Naive thymus-derived CD8-positive, alpha-beta T cell (primary cell): Measurements from ENCODE around the gene PBX4. TPM values are rescaled to one million over a fixed set of nuclear protein-coding genes. Genes with fewer than 3 reads are reported as not detected.

ENCODE experiments used
- ATAC-seq, 2 donors: fragments of 150-1000 bp; cut with Tn5 transposase in 1 of 2; sonication (Bioruptor Pico), chemical (Tn5 transposase) in 1 of 2; 1 replicate in 1 of 2; 2 replicates in 1 of 2; pipeline ENCODE4 v1.10.0; 2021; ENCODE audit warnings: mild to moderate bottlenecking in 2 of 2, moderate library complexity in 2 of 2
- POLR2A ChIA-PET: fragments of 350-600 bp; sonication (Branson Sonifier 250); formaldehyde crosslinking; loops from one replicate; lab custom pipeline; 2021; ENCODE audit warnings: antibody characterized with exemption; lab: Charles Lee
- DNase-seq, 10 donors: peaks; one replicate each; pipeline versions ENCODE4 v3.0.0 to v3.0.0-alpha.2; 2020 to 2022
- H3K27ac Mint-ChIP-seq, 10 donors: one replicate each; pipeline ENCODE4 v1.8.0; 2020 to 2022; ENCODE audit warnings: mild to moderate bottlenecking in 10 of 10, mixed read lengths in 10 of 10, moderate library complexity in 4 of 10, inconsistent platforms in 1 of 10
- H3K27me3 Mint-ChIP-seq, 5 donors: one replicate each; pipeline ENCODE4 v1.8.0; 2021 to 2022; ENCODE audit warnings: mixed read lengths in 5 of 5
- H3K36me3 Mint-ChIP-seq, 3 donors: one replicate each; pipeline ENCODE4 v1.8.0; 2020 to 2022; ENCODE audit warnings: mixed read lengths in 3 of 3, mild to moderate bottlenecking in 2 of 3, inconsistent platforms in 1 of 3
- H3K4me1 Mint-ChIP-seq, 4 donors: one replicate each; pipeline ENCODE4 v1.8.0; 2021 to 2022; ENCODE audit warnings: mixed read lengths in 4 of 4
- H3K4me3 Mint-ChIP-seq, 10 donors: one replicate each; pipeline ENCODE4 v1.8.0; 2020 to 2022; ENCODE audit warnings: mild to moderate bottlenecking in 10 of 10, mixed read lengths in 10 of 10, moderate library complexity in 6 of 10, inconsistent platforms in 1 of 10
- H3K9me3 Mint-ChIP-seq, 9 donors: one replicate each; pipeline ENCODE4 v1.8.0; 2020 to 2022; ENCODE audit warnings: mixed read lengths in 9 of 9, mild to moderate bottlenecking in 3 of 9, inconsistent platforms in 1 of 9, moderate library complexity in 1 of 9
- polyA plus RNA-seq, 3 donors: library from polyadenylated mRNA; unstranded; fragments of 300-500 nt; fragmentation: Illumina TruSeq; gene quantifications; one replicate each; pipeline ENCODE4 v1.2.3, GENCODE V29; 2021
- total RNA-seq, 8 experiments: library from RNA in 2 of 8; stranded (reverse) in 2 of 8; gene quantifications; one replicate each; pipeline ENCODE4 v1.2.3 and lab custom pipeline; 2021 to 2026

PBX4 gene
- total and polyA plus RNA-seq, 5 experiments from 2014 or later = 2.6 to 49.4 (median 6.9) TPM

DNA sequence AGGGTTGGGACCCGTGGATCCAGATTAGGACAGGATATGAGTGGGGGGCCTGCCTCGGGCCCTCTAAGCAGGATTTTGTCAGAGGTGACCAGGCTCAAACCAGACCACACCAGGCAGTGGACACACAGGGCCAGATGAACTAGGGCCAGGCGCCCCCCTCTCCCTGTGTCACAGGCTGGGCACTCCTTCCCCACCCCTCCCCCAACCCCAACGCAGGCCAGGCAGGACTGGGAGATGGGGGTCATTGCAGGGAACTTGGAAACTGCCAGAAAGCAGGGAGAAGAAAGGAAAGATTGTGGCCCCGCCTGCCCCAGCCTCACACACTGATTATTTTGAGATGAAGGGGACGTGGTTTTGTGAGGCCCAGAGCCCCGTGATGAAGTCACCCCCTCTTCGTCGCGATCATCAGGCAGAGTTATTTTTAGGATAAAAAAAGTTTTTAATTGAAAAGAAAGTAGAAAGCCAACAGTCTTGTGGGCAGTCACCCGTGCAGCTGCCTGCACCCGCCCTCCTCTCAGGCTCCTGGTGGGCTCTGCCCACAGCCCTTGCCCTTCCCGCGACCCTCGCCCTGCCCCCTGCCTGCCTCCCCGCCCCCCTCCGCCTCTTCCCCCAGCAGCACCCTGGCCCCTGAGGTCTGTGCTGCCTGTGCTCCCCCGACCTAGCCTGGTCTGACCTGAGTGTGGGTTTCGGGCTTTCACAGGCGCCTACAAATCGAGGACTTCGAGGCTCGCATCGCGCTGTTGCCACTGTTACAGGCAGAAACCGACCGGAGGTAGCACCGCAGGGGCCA lies 91.7 kb downstream of the PBX4 start:
- Mint-ChIP-seq H3K27me3 (no peaks in the 10 kb centered on the region), H3K4me1 (peaks cover 0 to 29% (median 7%) of the 10 kb centered on the region in 4 donors), H3K36me3 (peaks cover 0 to 42% (median 0%) of the 10 kb centered on the region in 3 donors), H3K4me3 (no peak overlapping the region), H3K9me3 (no peaks in the 10 kb centered on the region), H3K27ac (peak overlapping the region in 2 of 10 donors; percentile 47 to 56)
- ATAC-seq (no peak), DNase-seq (no peak)
- POLR2A ChIA-PET = no interaction called here

DNA sequence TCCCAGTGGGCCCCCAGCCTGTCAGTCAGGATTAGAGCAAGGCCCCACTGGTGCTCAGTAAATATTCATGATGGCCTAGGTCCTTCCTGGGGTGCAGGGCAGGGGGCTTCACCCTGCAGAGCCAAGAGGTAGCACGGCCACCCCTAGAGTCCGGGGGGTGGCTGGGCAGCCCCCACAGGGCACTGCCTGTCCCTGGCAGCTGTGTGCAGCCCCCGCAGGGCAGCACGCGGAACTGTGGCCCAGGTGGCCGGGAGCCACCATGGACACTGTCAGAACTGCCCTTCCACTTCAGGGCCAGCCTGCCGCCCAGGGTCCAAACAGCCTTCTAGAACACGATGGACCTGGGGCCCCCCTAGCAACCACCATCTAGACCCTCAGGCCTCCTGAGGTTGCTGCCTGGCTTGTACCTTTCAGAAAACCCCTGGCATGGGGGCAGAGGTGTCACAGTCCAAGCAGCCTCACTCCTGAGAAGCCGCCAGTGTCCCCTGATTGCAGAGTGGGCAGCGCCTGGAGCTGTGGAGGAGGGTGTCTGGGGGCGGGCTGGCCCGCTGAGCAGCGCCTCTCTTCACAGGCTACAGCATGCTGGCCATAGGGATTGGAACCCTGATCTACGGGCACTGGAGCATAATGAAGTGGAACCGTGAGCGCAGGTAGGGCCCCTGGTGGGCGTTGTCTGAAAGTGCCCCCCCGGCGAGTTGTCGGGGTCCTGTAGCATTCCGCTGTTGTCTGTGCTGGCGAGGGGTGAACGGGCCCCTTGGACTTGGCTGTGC lies 92.7 kb downstream of the PBX4 start:
- DNase-seq (no peak), ATAC-seq (no peak)
- Mint-ChIP-seq H3K9me3 (no peaks in the 10 kb centered on the region), H3K27ac (peak overlapping the region in 2 of 10 donors; percentile 47 to 77), H3K36me3 (peaks cover 0 to 45% (median 3%) of the 10 kb centered on the region in 3 donors), H3K27me3 (no peaks in the 10 kb centered on the region), H3K4me3 (no peak overlapping the region), H3K4me1 (peaks cover 2 to 33% (median 11%) of the 10 kb centered on the region in 4 donors)
- POLR2A ChIA-PET = interaction anchor here (1.4 kb wide), 1 partner anchor 11 kb away, joined by 4 read pairs; the partner anchor contains the start of gene TSSK6

DNA sequence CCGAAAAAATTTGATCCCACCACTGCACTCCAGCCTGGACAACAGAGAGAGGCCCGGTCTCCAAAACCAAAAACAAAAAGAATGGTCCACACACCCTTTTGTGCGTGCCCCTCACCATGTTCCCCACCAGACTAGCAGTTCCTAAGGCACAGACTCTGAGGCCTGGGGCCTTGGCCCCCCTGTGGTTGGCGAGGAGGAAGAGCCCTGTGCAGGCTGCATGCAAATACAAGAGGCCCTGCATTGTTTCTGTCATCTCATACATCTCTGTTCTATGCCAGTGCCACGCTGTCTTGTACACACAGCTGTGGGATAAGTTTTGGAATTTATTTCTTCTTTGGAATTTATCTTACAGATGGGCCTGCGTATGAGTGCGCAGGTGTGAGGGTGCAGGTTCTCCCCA lies 94.4 kb downstream of the PBX4 start:
- DNase-seq (no peak), ATAC-seq (no peak)
- peaks cover 12 to 49% (median 25%) of the 10 kb centered on the region in 4 donors for H3K4me1 Mint-ChIP-seq
- H3K36me3 Mint-ChIP-seq = peaks cover 0 to 58% (median 6%) of the 10 kb centered on the region in 3 donors
- no peaks in the 10 kb centered on the region for H3K9me3 Mint-ChIP-seq
- H3K4me3 Mint-ChIP-seq = no peak overlapping the region
- POLR2A ChIA-PET = no interaction called here
- H3K27ac Mint-ChIP-seq = no peak overlapping the region
- H3K27me3 Mint-ChIP-seq = no peaks in the 10 kb centered on the region

DNA sequence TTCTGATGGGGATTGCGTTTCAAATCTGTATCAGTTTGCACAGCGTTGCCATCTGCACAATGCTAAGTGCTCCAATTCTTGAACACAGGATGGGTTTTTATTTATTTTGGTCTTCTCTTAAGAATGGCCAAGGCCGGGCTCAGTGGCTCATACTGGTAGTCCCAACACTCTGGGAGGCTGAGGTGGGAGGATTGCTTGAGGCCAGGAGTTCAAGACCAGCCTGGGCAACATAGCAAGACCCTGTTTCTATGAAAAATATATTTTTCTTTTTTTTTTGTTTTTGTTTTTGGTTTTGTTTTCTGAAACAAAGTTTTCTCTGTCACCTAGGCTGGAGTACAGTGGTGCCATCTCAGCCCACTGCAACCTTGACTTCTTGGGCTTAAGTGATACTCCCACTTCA lies 95.3 kb downstream of the PBX4 start:
- ATAC-seq (no peak), DNase-seq (no peak)
- Mint-ChIP-seq H3K9me3 (no peaks in the 10 kb centered on the region), H3K27me3 (no peaks in the 10 kb centered on the region), H3K4me1 (peaks cover 12 to 53% (median 28%) of the 10 kb centered on the region in 4 donors), H3K36me3 (peaks cover 0 to 57% (median 6%) of the 10 kb centered on the region in 3 donors), H3K27ac (peak overlapping the region in 1 of 10 donors; percentile 28), H3K4me3 (peak overlapping the region in 1 of 10 donors; percentile 11)
- POLR2A ChIA-PET = no interaction called here

DNA sequence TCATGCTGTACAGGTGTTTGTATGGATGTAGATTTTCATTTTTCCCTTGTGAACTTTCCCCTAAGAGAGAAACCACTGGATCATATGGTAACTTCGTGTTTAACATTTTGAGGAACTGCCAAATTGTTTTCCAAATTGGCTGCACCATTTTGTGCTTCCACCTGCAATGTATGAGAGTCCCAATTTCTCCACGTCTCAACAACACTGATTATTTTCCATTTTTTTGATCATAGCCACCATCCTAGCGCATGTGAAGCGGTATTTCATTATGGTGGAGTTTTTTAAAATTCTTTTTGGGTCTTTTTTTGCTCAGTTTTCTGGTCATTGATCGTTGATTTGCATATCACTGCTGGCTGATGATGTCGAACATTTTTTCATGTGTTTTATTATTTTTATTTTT lies 97.5 kb downstream of the PBX4 start:
- POLR2A ChIA-PET = no interaction called here
- no peaks in the 10 kb centered on the region for H3K27me3 Mint-ChIP-seq
- H3K4me1 Mint-ChIP-seq = peaks cover 12 to 68% (median 38%) of the 10 kb centered on the region in 4 donors
- no peaks in the 10 kb centered on the region for H3K9me3 Mint-ChIP-seq
- no peak overlapping the region for H3K27ac Mint-ChIP-seq
- H3K4me3 Mint-ChIP-seq = no peak overlapping the region
- ATAC-seq (no peak), DNase-seq (no peak)
- H3K36me3 Mint-ChIP-seq = peaks cover 0 to 44% (median 6%) of the 10 kb centered on the region in 3 donors

DNA sequence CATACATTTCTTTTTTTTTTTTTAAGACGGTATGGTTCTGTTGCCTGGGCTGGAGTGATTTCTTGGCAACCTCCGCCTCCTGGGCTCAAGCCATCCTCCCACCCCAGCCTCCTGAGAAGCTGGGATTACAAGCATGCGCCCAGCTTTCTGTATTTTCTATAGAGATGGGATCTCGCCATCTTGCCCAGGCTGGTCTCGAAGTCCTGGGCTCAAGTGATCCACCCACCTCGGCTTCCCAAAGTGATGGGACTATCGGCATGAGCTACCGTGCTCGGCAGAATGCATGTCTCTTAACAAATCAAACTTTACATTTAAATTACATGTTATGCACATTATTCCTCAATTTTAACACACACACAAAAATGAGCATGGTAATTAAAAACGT lies 101.3 kb downstream of the PBX4 start:
- Mint-ChIP-seq H3K36me3 (peaks cover 0 to 24% (median 6%) of the 10 kb centered on the region in 3 donors), H3K27ac (peak overlapping the region in 5 of 10 donors; percentile 40 to 97 (median 56)), H3K27me3 (no peaks in the 10 kb centered on the region), H3K9me3 (no peaks in the 10 kb centered on the region), H3K4me3 (peak overlapping the region; percentile 47 to 98 (median 96)), H3K4me1 (peaks cover 12 to 56% (median 32%) of the 10 kb centered on the region in 4 donors)
- ATAC-seq (no peak), DNase-seq (no peak)
- POLR2A ChIA-PET = interaction anchor here (1.7 to 1.9 kb wide), 2 partner anchors 14 to 112 kb away, joined by 8 to 11 read pairs; partner anchors contain the start of gene GATAD2A

DNA sequence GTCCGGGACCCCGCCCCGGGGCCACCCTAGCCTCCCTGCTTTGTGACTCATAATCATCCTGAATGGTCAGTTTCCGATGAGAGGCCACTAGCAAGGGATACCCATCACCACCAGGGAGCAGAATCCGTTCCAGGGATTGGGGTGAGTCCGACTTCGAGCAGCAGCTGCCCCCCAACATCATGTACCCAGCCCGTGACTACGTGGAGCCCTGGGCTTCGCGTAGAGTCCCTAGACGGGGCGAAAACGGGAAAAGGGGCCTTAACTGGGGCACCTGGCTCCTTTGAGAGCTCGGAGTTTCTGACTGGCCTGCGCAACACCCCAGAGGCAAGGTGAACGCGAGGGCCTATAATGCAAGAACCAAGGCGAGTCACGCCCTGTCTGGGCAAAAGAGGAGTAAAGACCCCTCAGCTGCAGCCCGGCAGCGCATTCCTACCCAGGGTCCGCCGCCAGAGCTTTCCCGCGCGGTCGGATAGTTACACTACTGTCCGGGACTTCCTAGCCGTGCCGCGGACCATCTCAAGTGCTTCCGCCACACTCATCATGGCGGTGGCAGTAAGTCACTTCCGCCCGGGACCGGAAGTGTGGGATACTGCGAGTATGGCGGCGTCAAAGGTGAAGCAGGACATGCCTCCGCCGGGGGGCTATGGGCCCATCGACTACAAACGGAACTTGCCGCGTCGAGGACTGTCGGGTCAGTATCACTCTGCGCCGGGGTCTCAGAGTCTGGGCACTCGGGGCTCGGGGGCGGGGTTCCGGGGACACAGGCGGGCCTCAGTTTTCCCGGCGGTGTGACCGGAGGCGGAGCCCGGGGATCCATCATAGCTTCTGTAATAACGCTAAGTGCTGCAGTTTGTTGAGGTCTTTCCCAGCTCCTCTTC lies 102.6 kb downstream of the PBX4 start, which contains the start of gene NDUFA13:
Gene NDUFA13 (plus strand): TSS at position 584 of the 878 bp plus-strand sequence. CDS start 14 bp downstream, at position 598.
- DNase-seq (peak; percentile 84 to 99 (median 93)), ATAC-seq (peak; percentile 86 to 90)
- Mint-ChIP-seq H3K4me1 (peaks cover 10 to 51% (median 29%) of the 10 kb centered on the region in 4 donors), H3K27ac (peak within 1 kb of the TSS; percentile 91 to 98 (median 97)), H3K27me3 (no peaks in the 10 kb centered on the region), H3K36me3 (peaks cover 0 to 21% (median 3%) of the 10 kb centered on the region in 3 donors), H3K4me3 (peak within 1 kb of the TSS; percentile 91 to 98 (median 96)), H3K9me3 (no peaks in the 10 kb centered on the region)
- POLR2A ChIA-PET = interaction anchor here (0.5 to 3.4 kb wide), 26 partner anchors 10 to 596 kb away, joined by 3 to 18 read pairs (median 4); partner anchors contain the start of genes BORCS8, COPE, DDX49 and GATAD2A

DNA sequence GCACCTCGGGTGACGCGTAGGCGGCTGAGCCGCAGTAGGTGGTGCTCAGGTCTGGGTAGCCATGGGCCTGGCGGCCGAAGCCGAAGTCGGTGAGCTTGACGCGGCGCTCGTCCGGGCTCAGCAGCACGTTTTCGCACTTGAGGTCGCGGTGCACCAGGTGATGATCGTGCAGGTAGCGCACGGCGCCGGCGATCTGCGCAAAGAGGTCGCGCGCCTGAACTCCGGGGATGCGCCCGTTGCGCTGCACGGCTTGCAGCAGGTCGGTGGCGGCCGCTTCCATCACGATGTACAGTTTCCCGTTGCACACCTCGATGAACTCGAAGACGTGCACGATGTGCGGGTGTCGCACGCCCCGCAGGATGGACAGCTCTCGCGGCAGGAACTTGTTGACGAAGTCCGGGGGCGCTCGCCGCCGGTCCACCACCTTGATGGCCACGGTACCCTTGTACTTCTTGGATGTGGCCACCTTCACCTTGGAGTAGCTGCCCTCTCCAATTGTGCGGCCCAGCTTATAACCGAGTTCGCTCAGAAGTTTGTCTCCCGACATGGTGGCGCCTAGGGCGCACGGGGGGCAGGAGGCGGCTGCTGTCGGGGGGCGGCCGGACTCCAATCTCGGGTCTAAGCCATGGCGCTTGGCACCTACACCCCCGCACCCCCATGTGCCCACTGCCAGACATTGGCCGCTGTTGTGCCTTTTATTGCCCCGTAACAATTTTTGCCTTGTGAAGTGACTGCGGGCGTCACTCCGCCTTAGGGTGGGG lies 103.4 kb downstream of the PBX4 start, which contains the start of gene TSSK6:
Gene TSSK6 (minus strand): TSS at position 668 of the 761 bp plus-strand sequence. CDS start 121 bp downstream, at position 547.
- POLR2A ChIA-PET = interaction anchor here (0.7 to 3.4 kb wide), 21 partner anchors 10 to 596 kb away, joined by 3 to 18 read pairs (median 4); partner anchors contain the start of genes BORCS8, COPE, DDX49 and GATAD2A
- H3K4me1 Mint-ChIP-seq = peaks cover 4 to 44% (median 22%) of the 10 kb centered on the region in 4 donors
- H3K9me3 Mint-ChIP-seq = no peaks in the 10 kb centered on the region
- ATAC-seq = no peak
- peak within 1 kb of the TSS; percentile 91 to 98 (median 96) for H3K4me3 Mint-ChIP-seq
- H3K27ac Mint-ChIP-seq = peak within 1 kb of the TSS; percentile 91 to 98 (median 97)
- no peaks in the 10 kb centered on the region for H3K27me3 Mint-ChIP-seq
- H3K36me3 Mint-ChIP-seq = peaks cover 0 to 15% (median 0%) of the 10 kb centered on the region in 3 donors
- no peak for DNase-seq

DNA sequence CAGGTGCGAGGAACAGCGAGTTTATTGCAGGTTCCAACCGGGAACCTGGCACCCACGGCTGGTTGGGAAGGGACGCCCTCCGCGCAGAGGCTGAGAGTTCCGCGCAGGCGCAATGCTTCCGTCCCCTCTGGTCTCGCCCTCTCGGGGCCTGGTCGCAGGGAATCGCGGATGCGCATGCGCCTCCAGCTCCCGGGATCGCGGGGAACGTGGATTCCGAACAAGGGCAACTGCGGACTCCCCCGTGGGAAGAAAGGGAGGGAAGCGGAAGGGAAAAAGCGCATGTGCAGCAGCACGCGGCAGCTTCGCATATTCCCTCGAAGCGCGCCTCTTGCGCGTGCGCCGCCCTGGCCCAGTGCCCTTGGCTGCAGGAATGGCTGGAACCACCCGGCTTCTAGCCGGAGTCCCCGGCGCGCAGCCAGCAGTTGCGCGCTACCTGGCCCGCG lies 104.3 kb downstream of the PBX4 start:
- Mint-ChIP-seq H3K27me3 (no peaks in the 10 kb centered on the region), H3K36me3 (peaks cover 0 to 6% (median 0%) of the 10 kb centered on the region in 3 donors), H3K4me3 (peak overlapping the region in 9 of 10 donors; percentile 33 to 79 (median 59)), H3K4me1 (peaks cover under 1 to 35% (median 16%) of the 10 kb centered on the region in 4 donors), H3K27ac (peak overlapping the region in 4 of 10 donors; percentile 15 to 75 (median 30)), H3K9me3 (no peaks in the 10 kb centered on the region)
- ATAC-seq (no peak), DNase-seq (peak in 2 of 10 donors; percentile 40 to 69)
- POLR2A ChIA-PET = interaction anchor here (0.6 to 3.4 kb wide), 6 partner anchors 9 to 193 kb away, joined by 3 to 7 read pairs (median 4); no protein-coding TSS in a partner anchor

DNA sequence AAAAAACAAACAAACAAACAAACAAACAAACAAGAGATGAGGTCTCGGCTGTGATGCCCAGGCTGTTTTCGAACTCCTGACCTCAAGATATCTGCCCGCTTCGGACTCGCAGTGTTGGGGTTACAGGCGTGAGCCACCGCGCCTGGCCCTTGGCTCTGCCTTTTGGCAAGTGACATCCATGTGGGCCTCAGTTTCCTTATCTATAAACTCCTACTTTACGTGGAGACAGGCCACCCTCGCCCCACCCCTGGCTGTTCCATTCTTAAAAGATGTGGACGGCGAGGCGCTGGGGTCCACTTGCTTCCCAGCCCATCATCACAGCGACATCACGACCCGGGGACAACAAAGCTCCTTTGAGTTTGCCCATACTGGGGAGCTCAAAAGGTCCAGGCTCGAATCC lies 104.8 kb downstream of the PBX4 start:
- Mint-ChIP-seq H3K4me3 (peak overlapping the region in 6 of 10 donors; percentile 15 to 77 (median 42)), H3K36me3 (peaks cover 0 to 4% (median 0%) of the 10 kb centered on the region in 3 donors), H3K4me1 (peaks cover 0 to 33% (median 13%) of the 10 kb centered on the region in 4 donors), H3K27ac (no peak overlapping the region), H3K27me3 (no peaks in the 10 kb centered on the region), H3K9me3 (no peaks in the 10 kb centered on the region)
- DNase-seq = no peak
- no peak for ATAC-seq
- POLR2A ChIA-PET = interaction anchor here (0.6 to 3.4 kb wide), 5 partner anchors 9 to 192 kb away, joined by 3 to 7 read pairs (median 5); no protein-coding TSS in a partner anchor
